Neural progenitor cell (in vitro differentiated cells): ENCODE data around the gene NRGN. TPM values are rescaled to one million over a fixed set of nuclear protein-coding genes. Genes with fewer than 3 reads are reported as not detected.

Source experiments
- DNase-seq: peaks from one replicate; pipeline ENCODE4 v3.0.0-alpha.2; 2016; ENCODE audit warnings: low spot score
- H2AFZ ChIP-seq: fragments of 200-600 bp; sonication (generic); replicated peaks from 2 replicates; pipeline ENCODE4 v1.6.1; 2016; ENCODE audit warnings: antibody characterized with exemption
- H3F3A ChIP-seq: fragments of 200-600 bp; sonication (generic); 2 replicates; pipeline ENCODE4 v1.6.1; 2016; ENCODE audit warnings: antibody characterized with exemption, low read depth
- H3K27ac ChIP-seq: fragments of 200-600 bp; sonication (generic); 2 replicates; pipeline ENCODE4 v1.5.1; 2016; ENCODE audit warnings: mild to moderate bottlenecking
- H3K27me3 ChIP-seq: fragments of 200-600 bp; sonication (generic); 2 replicates; pipeline ENCODE4 v1.6.1; 2016; ENCODE audit warnings: mild to moderate bottlenecking, moderate library complexity
- H3K36me3 ChIP-seq: fragments of 200-600 bp; sonication (generic); 2 replicates; pipeline ENCODE4 v1.5.1; 2016
- H3K4me1 ChIP-seq: fragments of 200-600 bp; sonication (generic); 2 replicates; pipeline ENCODE4 v1.6.1; 2016; ENCODE audit warnings: mixed run types
- H3K4me2 ChIP-seq: fragments of 200-600 bp; sonication (generic); 2 replicates; pipeline ENCODE4 v1.6.1; 2016
- H3K4me3 ChIP-seq: fragments of 200-600 bp; sonication (generic); 2 replicates; pipeline ENCODE4 v1.5.1; 2016
- H3K79me2 ChIP-seq: fragments of 200-600 bp; sonication (generic); 2 replicates; pipeline ENCODE4 v1.6.1; 2016; ENCODE audit warnings: low read depth
- H3K9ac ChIP-seq: fragments of 200-600 bp; sonication (generic); 2 replicates; pipeline ENCODE4 v1.6.1; 2016
- H3K9me3 ChIP-seq: fragments of 200-600 bp; sonication (generic); 2 replicates; pipeline ENCODE4 v1.5.1; 2016; ENCODE audit warnings: low read depth
- H4K20me1 ChIP-seq: fragments of 200-600 bp; sonication (generic); 2 replicates; pipeline ENCODE4 v1.6.1; 2016; ENCODE audit warnings: low read depth
- H3K27ac Mint-ChIP-seq: 3 replicates; pipeline ENCODE4 v1.8.0; 2021; ENCODE audit warnings: mixed read lengths
- H3K27me3 Mint-ChIP-seq: 2 replicates; pipeline ENCODE4 v1.8.0; 2022; ENCODE audit warnings: low read depth, mild to moderate bottlenecking, inconsistent platforms, moderate library complexity, mixed read lengths; ENCODE audit not compliant: insufficient read depth
- H3K36me3 Mint-ChIP-seq: 3 replicates; pipeline ENCODE4 v1.8.0; 2021; ENCODE audit warnings: mixed read lengths
- H3K4me1 Mint-ChIP-seq: 3 replicates; pipeline ENCODE4 v1.8.0; 2021; ENCODE audit warnings: mixed read lengths
- H3K4me3 Mint-ChIP-seq: 3 replicates; pipeline ENCODE4 v1.8.0; 2021; ENCODE audit warnings: mild to moderate bottlenecking, moderate library complexity, mixed read lengths
- H3K9me3 Mint-ChIP-seq: 3 replicates; pipeline ENCODE4 v1.8.0; 2020; ENCODE audit warnings: mixed read lengths
- EZH2 ChIP-seq: fragments of 200-600 bp; sonication (generic); IDR thresholded peaks from 2 replicates; pipeline ENCODE4 v1.6.1; 2017; ENCODE audit warnings: antibody characterized with exemption, mild to moderate bottlenecking, moderate library complexity
- EZH2phosphoT487 ChIP-seq: fragments of 200-600 bp; sonication (generic); IDR thresholded peaks from 2 replicates; pipeline ENCODE4 v1.6.1; 2017; ENCODE audit warnings: antibody characterized with exemption
- total RNA-seq: library from RNA; depleted of rRNA; stranded (reverse); fragments of >200 nt; gene quantifications from 2 replicates; pipeline ENCODE4 v1.2.3, GENCODE V29; 2015; ENCODE audit warnings: low replicate concordance
- TF ChIP-seq, protein P1 (sequence below): fragments of 200-600 bp; sonication (generic); IDR thresholded peaks from 2 replicates; pipeline ENCODE4 v1.5.1; 2017; ENCODE audit warnings: antibody characterized with exemption, mild to moderate bottlenecking

The NRGN gene
- total RNA-seq, 1 donor from 2014 or later, result 0.39 TPM

GRCh38 chr11:124763156-124763947 lies 23.6 kb downstream of the NRGN start:
- H3K27ac ChIP-seq, result no peak overlapping the region
- H3F3A ChIP-seq, result peaks cover 41% of the 10 kb centered on the region
- peaks cover 47% of the 10 kb centered on the region for H3K27me3 ChIP-seq
- H3K79me2 ChIP-seq, result no peaks in the 10 kb centered on the region
- no peak overlapping the region for H3K9ac ChIP-seq
- Mint-ChIP-seq H3K4me1 (peaks cover 29% of the 10 kb centered on the region), H3K9me3 (no peaks in the 10 kb centered on the region), H3K36me3 (peaks cover 13% of the 10 kb centered on the region), H3K4me3 (peak overlapping the region; percentile 90), H3K27ac (no peak overlapping the region), H3K27me3 (peaks cover 37% of the 10 kb centered on the region)
- no peak overlapping the region for H2AFZ ChIP-seq
- peak overlapping the region; percentile 49 for H3K4me3 ChIP-seq
- H4K20me1 ChIP-seq, result peaks cover 63% of the 10 kb centered on the region
- H3K4me1 ChIP-seq, result peaks cover 33% of the 10 kb centered on the region
- peaks cover 2% of the 10 kb centered on the region for H3K36me3 ChIP-seq
- TF ChIP-seq EZH2 (no peak), EZH2phosphoT487 (no peak)
- TF ChIP-seq, protein P1, sequence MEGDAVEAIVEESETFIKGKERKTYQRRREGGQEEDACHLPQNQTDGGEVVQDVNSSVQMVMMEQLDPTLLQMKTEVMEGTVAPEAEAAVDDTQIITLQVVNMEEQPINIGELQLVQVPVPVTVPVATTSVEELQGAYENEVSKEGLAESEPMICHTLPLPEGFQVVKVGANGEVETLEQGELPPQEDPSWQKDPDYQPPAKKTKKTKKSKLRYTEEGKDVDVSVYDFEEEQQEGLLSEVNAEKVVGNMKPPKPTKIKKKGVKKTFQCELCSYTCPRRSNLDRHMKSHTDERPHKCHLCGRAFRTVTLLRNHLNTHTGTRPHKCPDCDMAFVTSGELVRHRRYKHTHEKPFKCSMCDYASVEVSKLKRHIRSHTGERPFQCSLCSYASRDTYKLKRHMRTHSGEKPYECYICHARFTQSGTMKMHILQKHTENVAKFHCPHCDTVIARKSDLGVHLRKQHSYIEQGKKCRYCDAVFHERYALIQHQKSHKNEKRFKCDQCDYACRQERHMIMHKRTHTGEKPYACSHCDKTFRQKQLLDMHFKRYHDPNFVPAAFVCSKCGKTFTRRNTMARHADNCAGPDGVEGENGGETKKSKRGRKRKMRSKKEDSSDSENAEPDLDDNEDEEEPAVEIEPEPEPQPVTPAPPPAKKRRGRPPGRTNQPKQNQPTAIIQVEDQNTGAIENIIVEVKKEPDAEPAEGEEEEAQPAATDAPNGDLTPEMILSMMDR, result peak; percentile 77
- DNase-seq, result peak; percentile 95
- peak overlapping the region; percentile 84 for H3K4me2 ChIP-seq
- H3K9me3 ChIP-seq, result no peaks in the 10 kb centered on the region

GRCh38 chr11:124766156-124766555 lies 26.4 kb downstream of the NRGN start:
- no peaks in the 10 kb centered on the region for H3K9me3 Mint-ChIP-seq
- H3K9ac ChIP-seq, result no peak overlapping the region
- peaks cover 16% of the 10 kb centered on the region for H3K36me3 Mint-ChIP-seq
- peaks cover 24% of the 10 kb centered on the region for H3F3A ChIP-seq
- H3K27me3 ChIP-seq, result peaks cover 19% of the 10 kb centered on the region
- no peak overlapping the region for H3K4me3 Mint-ChIP-seq
- no peaks in the 10 kb centered on the region for H3K9me3 ChIP-seq
- H2AFZ ChIP-seq, result no peak overlapping the region
- no peak for DNase-seq
- no peak overlapping the region for H3K27ac Mint-ChIP-seq
- peaks cover 16% of the 10 kb centered on the region for H3K27me3 Mint-ChIP-seq
- no peak overlapping the region for H3K27ac ChIP-seq
- TF ChIP-seq EZH2, result no peak
- TF ChIP-seq, protein P1, result no peak
- no peak for TF ChIP-seq EZH2phosphoT487
- peaks cover 41% of the 10 kb centered on the region for H4K20me1 ChIP-seq
- H3K4me1 Mint-ChIP-seq, result peaks cover 14% of the 10 kb centered on the region
- H3K4me3 ChIP-seq, result no peak overlapping the region
- H3K79me2 ChIP-seq, result no peaks in the 10 kb centered on the region
- no peak overlapping the region for H3K4me2 ChIP-seq
- peaks cover 7% of the 10 kb centered on the region for H3K4me1 ChIP-seq
- H3K36me3 ChIP-seq, result peaks cover 11% of the 10 kb centered on the region

DNA sequence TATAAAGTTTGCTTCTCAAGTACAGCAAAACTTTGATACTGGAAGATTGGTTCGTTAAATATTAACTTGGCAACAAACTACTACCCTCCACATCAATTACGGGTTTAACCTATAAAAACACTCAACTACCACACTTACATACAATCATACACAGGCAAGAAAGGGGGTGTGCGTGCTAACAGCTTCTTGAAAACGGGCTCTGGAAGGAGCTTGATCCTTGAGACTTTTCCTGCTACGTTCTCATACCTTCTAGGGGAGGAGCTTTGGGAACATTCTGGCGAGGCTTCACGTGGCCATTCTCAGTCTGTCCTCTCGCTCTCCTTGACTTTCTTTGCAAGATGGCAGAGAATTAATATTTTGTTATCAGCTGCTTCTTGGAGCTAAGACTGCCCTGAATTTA lies 29.2 kb downstream of the NRGN start:
- H3K9ac ChIP-seq, result no peak overlapping the region
- Mint-ChIP-seq H3K36me3 (peaks cover 26% of the 10 kb centered on the region), H3K4me1 (no peaks in the 10 kb centered on the region), H3K9me3 (no peaks in the 10 kb centered on the region), H3K4me3 (no peak overlapping the region), H3K27ac (no peak overlapping the region), H3K27me3 (peaks cover 6% of the 10 kb centered on the region)
- peaks cover 22% of the 10 kb centered on the region for H3K36me3 ChIP-seq
- peaks cover 2% of the 10 kb centered on the region for H3K79me2 ChIP-seq
- H3K27ac ChIP-seq, result no peak overlapping the region
- H3K4me1 ChIP-seq, result no peaks in the 10 kb centered on the region
- H4K20me1 ChIP-seq, result peaks cover 15% of the 10 kb centered on the region
- TF ChIP-seq EZH2 (no peak), EZH2phosphoT487 (no peak)
- TF ChIP-seq, protein P1, result no peak
- H3K4me3 ChIP-seq, result no peak overlapping the region
- H3F3A ChIP-seq, result peaks cover 9% of the 10 kb centered on the region
- no peaks in the 10 kb centered on the region for H3K9me3 ChIP-seq
- H3K4me2 ChIP-seq, result no peak overlapping the region
- H2AFZ ChIP-seq, result no peak overlapping the region
- H3K27me3 ChIP-seq, result no peaks in the 10 kb centered on the region
- DNase-seq, result no peak
